Measurements from ENCODE around the gene IGSF23. TPM values are rescaled to one million over a fixed set of nuclear protein-coding genes. Genes with fewer than 3 reads are reported as not detected.

Gene IGSF23
- total and polyA plus RNA-seq, 2 of the 13 experiments (the other 11 are each of a cell fraction or from before 2014, with no cell fraction given), result 2.3 to 8.8 TPM

GRCh38 chr19:44611812-44612295 lies 1.5 kb upstream of the IGSF23 start:
- intact Hi-C loops (cut with micrococcal nuclease; ENCODE audit: unreplicated experiment), result loop anchor here (2.0 to 5.0 kb wide), 2 partner anchors 25 to 35 kb away; no protein-coding TSS in a partner anchor
- H3K9me3 ChIP-seq (ENCODE audit: low read length), result no peaks in the 10 kb centered on the region
- DNase-seq (ENCODE audit: low spot score), result peak; percentile 82
- H4K20me1 ChIP-seq (ENCODE audit: insufficient read depth, low read length), result no peaks in the 10 kb centered on the region
- no peak overlapping the region for H2AFZ ChIP-seq (ENCODE audit: low read length)
- H3K27ac ChIP-seq (ENCODE audit: extremely low read length, insufficient read depth, low read length), result peak overlapping the region; percentile 92
- in situ Hi-C loops (cut with HindIII; ENCODE audit: extremely low pct_ligation_motif_present, low pct_unique_long_range_greater_than_20kb), result loop anchor here (5.0 kb wide), 1 partner anchor 45 kb away; no protein-coding TSS in a partner anchor
- H3K4me3 ChIP-seq (replicated peaks in 1 of 3; ENCODE audit: insufficient read depth in 1 of 3, low read depth in 2 of 3, low read length in 3 of 3), result 0 out of 6 replicates have a peak overlapping the region, but pooled peaks of 1 of the 3 experiments have one; percentile 19
- H3K27me3 ChIP-seq (ENCODE audit: control insufficient read depth in 1 of 2, insufficient read depth in 2 of 2, low read length in 2 of 2), result no peaks in the 10 kb centered on the region; a peak in 1 of 5 replicates
- FAIRE-seq, result peak; percentile 32
- whole genome bisulfite sequencing (ENCODE audit: low lambda C conversion rate), result 5% methylated on average over 2 of the region's 2 CpGs
- BruUV-seq (replicated peaks), result no TSS peak
- no peaks in the 10 kb centered on the region for H3K36me3 ChIP-seq (replicated peaks in 1 of 2; ENCODE audit: control insufficient read depth in 1 of 2, insufficient read depth in 2 of 2, low read length in 2 of 2)
- peak overlapping the region; percentile 46 for H3K4me2 ChIP-seq (ENCODE audit: low read depth, low read length)
- ChIA-PET POLR2A (interaction anchor here (0.5 to 6.0 kb wide), 15 partner anchors 10 to 48 kb away, joined by 3 to 87 read pairs (median 6); partner anchors contain the start of gene PVR), CTCF (ENCODE audit: low intra/inter-chr PET ratio, low total read pairs) (interaction anchor here (3.1 kb wide), 1 partner anchor 44 kb away, joined by 21 read pairs; no protein-coding TSS in a partner anchor)
- H3K4me1 ChIP-seq (ENCODE audit: insufficient read depth, low read length), result peaks cover 95% of the 10 kb centered on the region
- peak; percentile 58 for ATAC-seq
- H3K9ac ChIP-seq (ENCODE audit: insufficient read depth, low read depth, low read length), result peak overlapping the region; percentile 85; the same call in 1 of the 2 replicates
- peaks cover 9% of the 10 kb centered on the region for H3K79me2 ChIP-seq (ENCODE audit: insufficient read depth, low read length)
- TF ChIP-seq TFAP4 (IDR thresholded peaks at IDR 0.05; ENCODE audit: borderline replicate concordance, low read depth) (0 out of 2 replicates have a peak, but pooled peaks have one; percentile 7), FOXJ3 (CRISPR knock-in tag; IDR thresholded peaks at IDR 0.05; ENCODE audit: borderline replicate concordance) (peak; percentile 42; the same call in 1 of the 2 replicates), ISL2 (CRISPR knock-in tag; IDR thresholded peaks at IDR 0.05) (peak; percentile 61; the same call in 1 of the 2 replicates), SNAPC2 (CRISPR knock-in tag; IDR thresholded peaks at IDR 0.05) (no peak), PHF21A (CRISPR knock-in tag; IDR thresholded peaks at IDR 0.05) (peak; percentile 59), HNRNPK (IDR thresholded peaks at IDR 0.05; ENCODE audit: low read depth, low read length, poor library complexity, severe bottlenecking) (no peak), KAT8 (CRISPR knock-in tag; IDR thresholded peaks at IDR 0.05) (peak; percentile 54; the same call in 1 of the 2 replicates), THYN1 (CRISPR knock-in tag; IDR thresholded peaks at IDR 0.05; ENCODE audit: borderline replicate concordance, low read depth) (no peak), MIXL1 (CRISPR knock-in tag; IDR thresholded peaks at IDR 0.05) (peak; percentile 85), IKZF5 (CRISPR knock-in tag; IDR thresholded peaks at IDR 0.05) (peak; percentile 39; the same call in 1 of the 2 replicates), HNF4G (IDR thresholded peaks at IDR 0.05; ENCODE audit: borderline replicate concordance, low read depth, low read length) (peak; percentile 68; the same call in 1 of the 2 replicates), HNF4G (CRISPR knock-in tag; IDR thresholded peaks at IDR 0.05; ENCODE audit: borderline replicate concordance, low read depth) (no peak), ONECUT2 (CRISPR knock-in tag; IDR thresholded peaks at IDR 0.05) (no peak), CAMTA2 (CRISPR knock-in tag; IDR thresholded peaks at IDR 0.05; ENCODE audit: borderline replicate concordance) (no peak), TBX3 (IDR thresholded peaks at IDR 0.05; ENCODE audit: borderline replicate concordance) (peak; percentile 75; the same call in 1 of the 2 replicates), ARID5B (CRISPR knock-in tag; IDR thresholded peaks at IDR 0.05) (peak; percentile 67), SIX1 (CRISPR knock-in tag; IDR thresholded peaks at IDR 0.05; ENCODE audit: borderline replicate concordance) (peak; percentile 80; the same call in 1 of the 2 replicates), ZNF414 (CRISPR knock-in tag; IDR thresholded peaks at IDR 0.05) (peak; percentile 74; the same call in 1 of the 2 replicates)
